Measurements from ENCODE around the gene PRKAR2B. TPM values are rescaled to one million over a fixed set of nuclear protein-coding genes. Genes with fewer than 3 reads are reported as not detected.

The PRKAR2B gene
- total RNA-seq, 4 donors from 2014 or later: 3.0 to 28.1 (median 5.7) TPM

- Histone ChIP-seq H3K9me3 (no peaks in the 10 kb centered on the region), H3K27ac (no peak overlapping the region), H3K4me1 (no peaks in the 10 kb centered on the region), H3K36me3 (no peaks in the 10 kb centered on the region), H3K27me3 (no peaks in the 10 kb centered on the region), H3K4me3 (no peak overlapping the region)
- TF ChIP-seq CTCF (IDR thresholded peaks at IDR 0.05) (no peak), POLR2A (IDR thresholded peaks at IDR 0.05) (no peak)
- no peak for DNase-seq
Observed at GRCh38 chr7:107034553-107034952, 10.0 kb upstream of the PRKAR2B start.

GRCh38 chr7:107035446-107035845 lies 9.1 kb upstream of the PRKAR2B start:
- no peaks in the 10 kb centered on the region for H3K4me1 ChIP-seq
- no peak overlapping the region for H3K4me3 ChIP-seq
- no peaks in the 10 kb centered on the region for H3K9me3 ChIP-seq
- H3K27ac ChIP-seq: no peak overlapping the region
- no peaks in the 10 kb centered on the region for H3K36me3 ChIP-seq
- no peaks in the 10 kb centered on the region for H3K27me3 ChIP-seq
- no peak for DNase-seq
- TF ChIP-seq POLR2A (IDR thresholded peaks at IDR 0.05) (no peak), CTCF (IDR thresholded peaks at IDR 0.05) (no peak)

- no peaks in the 10 kb centered on the region for H3K4me1 ChIP-seq
- H3K4me3 ChIP-seq: no peak overlapping the region
- TF ChIP-seq POLR2A (IDR thresholded peaks at IDR 0.05) (no peak), CTCF (IDR thresholded peaks at IDR 0.05) (no peak)
- no peaks in the 10 kb centered on the region for H3K9me3 ChIP-seq
- H3K36me3 ChIP-seq: no peaks in the 10 kb centered on the region
- DNase-seq: no peak
- H3K27ac ChIP-seq: no peak overlapping the region
- H3K27me3 ChIP-seq: no peaks in the 10 kb centered on the region
Observed at GRCh38 chr7:107036535-107036934, 8.0 kb upstream of the PRKAR2B start.

- DNase-seq: no peak
- Histone ChIP-seq H3K27me3 (no peaks in the 10 kb centered on the region), H3K27ac (no peak overlapping the region), H3K4me1 (no peaks in the 10 kb centered on the region), H3K36me3 (no peaks in the 10 kb centered on the region), H3K4me3 (no peak overlapping the region), H3K9me3 (no peaks in the 10 kb centered on the region)
- TF ChIP-seq POLR2A (IDR thresholded peaks at IDR 0.05) (no peak), CTCF (IDR thresholded peaks at IDR 0.05) (no peak)
Observed at GRCh38 chr7:107037717-107038603, 6.5 kb upstream of the PRKAR2B start.

GRCh38 chr7:107039199-107039900 lies 5.2 kb upstream of the PRKAR2B start:
- no peak for DNase-seq
- H3K4me1 ChIP-seq: no peaks in the 10 kb centered on the region
- H3K27ac ChIP-seq: no peak overlapping the region
- H3K4me3 ChIP-seq: no peak overlapping the region
- H3K9me3 ChIP-seq: no peaks in the 10 kb centered on the region
- H3K36me3 ChIP-seq: no peaks in the 10 kb centered on the region
- no peaks in the 10 kb centered on the region for H3K27me3 ChIP-seq
- no peak for TF ChIP-seq CTCF (IDR thresholded peaks at IDR 0.05)
- TF ChIP-seq POLR2A (IDR thresholded peaks at IDR 0.05): no peak

All from Peyer's patch (tissue), 4 donors.